DOHH2 (cell line): ENCODE measurements around the gene RASSF9.

Source experiments
- H3F3A ChIP-seq: fragments of 200-600 bp; sonication (generic), shearing (Covaris generic); 2 replicates; pipeline ENCODE4 v1.6.0; 2016; ENCODE audit warnings: antibody characterized with exemption, mild to moderate bottlenecking; ENCODE audit not compliant: control insufficient read depth, insufficient read depth
- H3K27ac ChIP-seq: fragments of 200-600 bp; sonication (generic); 2 replicates; pipeline ENCODE4 v1.5.1; 2014; ENCODE audit warnings: low read depth, mild to moderate bottlenecking, low read length, moderate library complexity
- H3K27me3 ChIP-seq: fragments of 200-600 bp; sonication (generic); 2 replicates; pipeline ENCODE4 v1.6.1; 2014; ENCODE audit warnings: mild to moderate bottlenecking, low read length, mixed read lengths; ENCODE audit not compliant: control insufficient read depth
- H3K36me3 ChIP-seq: fragments of 200-600 bp; sonication (generic); 2 replicates; pipeline ENCODE4 v1.6.1; 2014; ENCODE audit warnings: mild to moderate bottlenecking, low read length, moderate library complexity, mixed read lengths; ENCODE audit not compliant: control insufficient read depth
- H3K4me1 ChIP-seq: fragments of 200-600 bp; sonication (generic); 2 replicates; pipeline ENCODE4 v1.6.1; 2014; ENCODE audit warnings: mild to moderate bottlenecking, low read length, mixed read lengths; ENCODE audit not compliant: control insufficient read depth
- H3K4me2 ChIP-seq: fragments of 200-600 bp; sonication (generic); 2 replicates; pipeline ENCODE4 v1.6.0; 2014; ENCODE audit warnings: mild to moderate bottlenecking, low read length, moderate library complexity
- H3K4me3 ChIP-seq: fragments of 200-600 bp; sonication (generic); 2 replicates; pipeline ENCODE4 v1.5.1; 2014; ENCODE audit warnings: mild to moderate bottlenecking, low read length, mixed read lengths
- H3K79me2 ChIP-seq: fragments of 200-600 bp; sonication (generic); 2 replicates; pipeline ENCODE4 v1.6.1; 2014; ENCODE audit warnings: mild to moderate bottlenecking, low read length, mixed read lengths; ENCODE audit not compliant: control insufficient read depth
- H3K9me2 ChIP-seq: fragments of 200-600 bp; sonication (generic); replicated peaks from 2 replicates; pipeline ENCODE4 v1.6.1; 2014; ENCODE audit warnings: mild to moderate bottlenecking, low read length, mixed read lengths; ENCODE audit not compliant: control insufficient read depth
- H3K9me3 ChIP-seq: fragments of 200-600 bp; sonication (generic); 2 replicates; pipeline ENCODE4 v1.6.1; 2014; ENCODE audit warnings: antibody characterized with exemption, low read length, mixed read lengths; ENCODE audit not compliant: control insufficient read depth, insufficient read depth
- H4K20me1 ChIP-seq: fragments of 200-600 bp; sonication (generic); 2 replicates; pipeline ENCODE4 v1.6.0; 2014; ENCODE audit warnings: low read depth, mild to moderate bottlenecking, antibody characterized with exemption, low read length, moderate library complexity; ENCODE audit not compliant: control insufficient read depth, insufficient read depth
- EZH2phosphoT487 ChIP-seq: fragments of 200-600 bp; sonication (generic); IDR thresholded peaks from 2 replicates; pipeline ENCODE4 v1.6.1; 2017; ENCODE audit warnings: borderline replicate concordance, mild to moderate bottlenecking, antibody characterized with exemption, low read length, moderate library complexity, mixed read lengths
- TF ChIP-seq, protein P1 (sequence below): fragments of 200-600 bp; sonication (generic); IDR thresholded peaks from one replicate; pipeline ENCODE4 v1.5.1; 2014; ENCODE audit warnings: antibody characterized with exemption, mild to moderate bottlenecking, low read depth, low read length; ENCODE audit not compliant: poor library complexity, severe bottlenecking

RASSF9 gene

GRCh38 chr12:85814071-85814470 is 22.1 kb downstream of the RASSF9 start:
- no peaks in the 10 kb centered on the region for H3K27me3 ChIP-seq

DNA sequence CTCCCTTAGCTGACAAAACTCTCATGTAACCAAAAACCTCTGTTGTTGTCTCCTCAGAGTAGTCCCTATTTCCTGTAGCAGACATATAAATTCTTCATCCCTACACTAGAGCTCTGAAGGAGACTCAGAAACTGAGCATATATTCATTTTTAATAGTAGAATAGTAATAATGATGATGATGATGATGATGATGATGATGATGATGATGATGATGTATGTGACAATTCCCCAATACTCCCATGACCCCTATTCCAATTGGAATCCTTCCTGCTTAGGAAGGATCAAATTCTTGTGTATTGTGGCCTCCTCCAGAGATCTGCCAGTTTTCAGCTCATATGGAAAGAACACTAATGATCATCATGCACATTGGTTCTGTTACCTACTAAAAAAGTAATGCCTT is 26.7 kb downstream of the RASSF9 start:
- H3K4me2 ChIP-seq: no peak overlapping the region

More at GRCh38 chr12:85814071-85814470, 22.1 kb downstream of the RASSF9 start:
- no peaks in the 10 kb centered on the region for H3K36me3 ChIP-seq
- H3K9me2 ChIP-seq: no peaks in the 10 kb centered on the region
- H3K4me2 ChIP-seq: no peak overlapping the region
- H3K4me3 ChIP-seq: no peak overlapping the region
- no peaks in the 10 kb centered on the region for H4K20me1 ChIP-seq
- H3K27ac ChIP-seq: no peak overlapping the region
- TF ChIP-seq EZH2phosphoT487: no peak
- TF ChIP-seq, protein P1, sequence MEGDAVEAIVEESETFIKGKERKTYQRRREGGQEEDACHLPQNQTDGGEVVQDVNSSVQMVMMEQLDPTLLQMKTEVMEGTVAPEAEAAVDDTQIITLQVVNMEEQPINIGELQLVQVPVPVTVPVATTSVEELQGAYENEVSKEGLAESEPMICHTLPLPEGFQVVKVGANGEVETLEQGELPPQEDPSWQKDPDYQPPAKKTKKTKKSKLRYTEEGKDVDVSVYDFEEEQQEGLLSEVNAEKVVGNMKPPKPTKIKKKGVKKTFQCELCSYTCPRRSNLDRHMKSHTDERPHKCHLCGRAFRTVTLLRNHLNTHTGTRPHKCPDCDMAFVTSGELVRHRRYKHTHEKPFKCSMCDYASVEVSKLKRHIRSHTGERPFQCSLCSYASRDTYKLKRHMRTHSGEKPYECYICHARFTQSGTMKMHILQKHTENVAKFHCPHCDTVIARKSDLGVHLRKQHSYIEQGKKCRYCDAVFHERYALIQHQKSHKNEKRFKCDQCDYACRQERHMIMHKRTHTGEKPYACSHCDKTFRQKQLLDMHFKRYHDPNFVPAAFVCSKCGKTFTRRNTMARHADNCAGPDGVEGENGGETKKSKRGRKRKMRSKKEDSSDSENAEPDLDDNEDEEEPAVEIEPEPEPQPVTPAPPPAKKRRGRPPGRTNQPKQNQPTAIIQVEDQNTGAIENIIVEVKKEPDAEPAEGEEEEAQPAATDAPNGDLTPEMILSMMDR: no peak
- no peaks in the 10 kb centered on the region for H3K9me3 ChIP-seq
- no peaks in the 10 kb centered on the region for H3K79me2 ChIP-seq
- H3K4me1 ChIP-seq: no peaks in the 10 kb centered on the region
- no peaks in the 10 kb centered on the region for H3F3A ChIP-seq

GRCh38 chr12:85807730-85808129 is 28.5 kb downstream of the RASSF9 start:
- Histone ChIP-seq H3K27me3 (no peaks in the 10 kb centered on the region), H3F3A (no peaks in the 10 kb centered on the region), H3K4me2 (no peak overlapping the region), H4K20me1 (no peaks in the 10 kb centered on the region), H3K27ac (no peak overlapping the region), H3K9me3 (no peaks in the 10 kb centered on the region), H3K79me2 (no peaks in the 10 kb centered on the region), H3K4me1 (no peaks in the 10 kb centered on the region), H3K4me3 (no peak overlapping the region), H3K9me2 (no peaks in the 10 kb centered on the region), H3K36me3 (no peaks in the 10 kb centered on the region)
- no peak for TF ChIP-seq EZH2phosphoT487
- TF ChIP-seq, protein P1: no peak

More for the DNA sequence above, 26.7 kb downstream of the RASSF9 start:
- no peak for TF ChIP-seq EZH2phosphoT487
- TF ChIP-seq, protein P1: no peak
- Histone ChIP-seq H3K9me3 (no peaks in the 10 kb centered on the region), H3K27me3 (no peaks in the 10 kb centered on the region), H4K20me1 (no peaks in the 10 kb centered on the region), H3K4me1 (no peaks in the 10 kb centered on the region), H3K4me3 (no peak overlapping the region), H3K27ac (no peak overlapping the region), H3K36me3 (no peaks in the 10 kb centered on the region), H3K79me2 (no peaks in the 10 kb centered on the region), H3F3A (no peaks in the 10 kb centered on the region), H3K9me2 (no peaks in the 10 kb centered on the region)

GRCh38 chr12:85805654-85806053 is 30.6 kb downstream of the RASSF9 start:
- Histone ChIP-seq H3K9me3 (no peaks in the 10 kb centered on the region), H3K4me2 (no peak overlapping the region), H3K27me3 (no peaks in the 10 kb centered on the region), H3K27ac (no peak overlapping the region), H3K4me3 (no peak overlapping the region), H3K79me2 (no peaks in the 10 kb centered on the region), H3K36me3 (no peaks in the 10 kb centered on the region), H4K20me1 (no peaks in the 10 kb centered on the region), H3K4me1 (no peaks in the 10 kb centered on the region), H3F3A (no peaks in the 10 kb centered on the region), H3K9me2 (no peaks in the 10 kb centered on the region)
- no peak for TF ChIP-seq EZH2phosphoT487
- TF ChIP-seq, protein P1: no peak
